ENCODE results near the gene ENTPD6.

ENTPD6 gene

DNA sequence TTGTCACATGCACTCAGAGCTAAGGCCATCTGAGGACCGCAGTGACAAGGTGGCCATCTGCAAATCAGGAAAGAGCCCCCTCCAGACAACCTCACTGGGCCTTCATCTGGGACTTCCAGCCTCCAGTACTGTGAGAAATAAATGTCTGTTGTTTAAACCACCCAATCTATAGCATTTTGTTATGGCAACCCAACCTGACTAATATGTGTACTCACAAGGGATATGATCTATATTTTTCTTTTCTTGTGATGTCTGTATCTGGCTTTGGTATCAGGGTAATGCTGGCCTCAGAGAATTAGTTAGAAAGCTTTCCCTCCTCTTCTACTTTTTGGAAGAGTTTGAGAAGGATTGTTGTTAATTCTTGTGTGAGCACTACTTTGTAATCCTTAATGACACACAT, 37.5 kb upstream of the ENTPD6 start:
- H3K79me2 ChIP-seq (ENCODE audit: control insufficient read depth, low read length) = no peaks in the 10 kb centered on the region
- H3K4me1 ChIP-seq (ENCODE audit: control insufficient read depth, low read length) = no peaks in the 10 kb centered on the region
- H4K20me1 ChIP-seq (ENCODE audit: control insufficient read depth, insufficient read depth, low read depth, low read length) = no peaks in the 10 kb centered on the region
- TF ChIP-seq, protein P1, sequence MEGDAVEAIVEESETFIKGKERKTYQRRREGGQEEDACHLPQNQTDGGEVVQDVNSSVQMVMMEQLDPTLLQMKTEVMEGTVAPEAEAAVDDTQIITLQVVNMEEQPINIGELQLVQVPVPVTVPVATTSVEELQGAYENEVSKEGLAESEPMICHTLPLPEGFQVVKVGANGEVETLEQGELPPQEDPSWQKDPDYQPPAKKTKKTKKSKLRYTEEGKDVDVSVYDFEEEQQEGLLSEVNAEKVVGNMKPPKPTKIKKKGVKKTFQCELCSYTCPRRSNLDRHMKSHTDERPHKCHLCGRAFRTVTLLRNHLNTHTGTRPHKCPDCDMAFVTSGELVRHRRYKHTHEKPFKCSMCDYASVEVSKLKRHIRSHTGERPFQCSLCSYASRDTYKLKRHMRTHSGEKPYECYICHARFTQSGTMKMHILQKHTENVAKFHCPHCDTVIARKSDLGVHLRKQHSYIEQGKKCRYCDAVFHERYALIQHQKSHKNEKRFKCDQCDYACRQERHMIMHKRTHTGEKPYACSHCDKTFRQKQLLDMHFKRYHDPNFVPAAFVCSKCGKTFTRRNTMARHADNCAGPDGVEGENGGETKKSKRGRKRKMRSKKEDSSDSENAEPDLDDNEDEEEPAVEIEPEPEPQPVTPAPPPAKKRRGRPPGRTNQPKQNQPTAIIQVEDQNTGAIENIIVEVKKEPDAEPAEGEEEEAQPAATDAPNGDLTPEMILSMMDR (IDR thresholded peaks at IDR 0.05; ENCODE audit: low read depth, low read length, poor library complexity, severe bottlenecking) = no peak
- no peak for TF ChIP-seq EZH2phosphoT487 (IDR thresholded peaks at IDR 0.05; ENCODE audit: borderline replicate concordance, low read length)
- no peaks in the 10 kb centered on the region for H3K9me2 ChIP-seq (replicated peaks; ENCODE audit: control insufficient read depth, low read length)
- H3K4me2 ChIP-seq (ENCODE audit: low read length) = no peak overlapping the region
- no peaks in the 10 kb centered on the region for H3K9me3 ChIP-seq (ENCODE audit: control insufficient read depth, insufficient read depth, low read length)
- no peak overlapping the region for H3K27ac ChIP-seq (ENCODE audit: low read depth, low read length)
- H3K4me3 ChIP-seq (ENCODE audit: low read length) = no peak overlapping the region
- no peaks in the 10 kb centered on the region for H3F3A ChIP-seq (ENCODE audit: control insufficient read depth, insufficient read depth)
- H3K27me3 ChIP-seq (ENCODE audit: control insufficient read depth, low read length) = 0 out of 2 replicates have a peak, but pooled peaks cover 2% of the 10 kb centered on the region
- no peaks in the 10 kb centered on the region for H3K36me3 ChIP-seq (ENCODE audit: control insufficient read depth, low read length)

DNA sequence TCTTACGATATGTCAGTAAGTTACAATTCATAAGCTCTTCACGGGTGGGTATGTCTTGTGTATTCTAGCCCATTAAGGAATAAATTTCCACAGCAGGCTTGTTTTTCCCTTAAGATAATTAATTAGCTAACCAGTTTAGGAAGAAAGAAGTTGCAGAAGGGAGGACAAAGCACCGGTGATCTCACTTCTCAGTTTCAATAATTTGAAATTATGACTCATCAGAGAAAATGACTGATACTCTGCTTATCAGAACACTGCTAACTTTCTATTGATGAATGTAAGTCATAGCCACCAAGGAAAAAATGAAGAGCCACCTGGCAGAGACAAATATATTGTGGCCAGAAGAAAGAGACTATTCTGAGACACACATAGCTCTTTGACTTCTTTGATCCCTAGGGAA, 35.0 kb upstream of the ENTPD6 start:
- H3K4me2 ChIP-seq (ENCODE audit: low read length) = no peak overlapping the region
- no peak overlapping the region for H3K4me3 ChIP-seq (ENCODE audit: low read length)
- H3F3A ChIP-seq (ENCODE audit: control insufficient read depth, insufficient read depth) = no peaks in the 10 kb centered on the region
- no peaks in the 10 kb centered on the region for H3K79me2 ChIP-seq (ENCODE audit: control insufficient read depth, low read length)
- TF ChIP-seq EZH2phosphoT487 (IDR thresholded peaks at IDR 0.05; ENCODE audit: borderline replicate concordance, low read length) = no peak
- TF ChIP-seq, protein P1 (IDR thresholded peaks at IDR 0.05; ENCODE audit: low read depth, low read length, poor library complexity, severe bottlenecking) = no peak
- H3K27me3 ChIP-seq (ENCODE audit: control insufficient read depth, low read length) = 0 out of 2 replicates have a peak, but pooled peaks cover 2% of the 10 kb centered on the region
- H3K36me3 ChIP-seq (ENCODE audit: control insufficient read depth, low read length) = no peaks in the 10 kb centered on the region
- no peaks in the 10 kb centered on the region for H4K20me1 ChIP-seq (ENCODE audit: control insufficient read depth, insufficient read depth, low read depth, low read length)
- no peaks in the 10 kb centered on the region for H3K9me2 ChIP-seq (replicated peaks; ENCODE audit: control insufficient read depth, low read length)
- no peak overlapping the region for H3K27ac ChIP-seq (ENCODE audit: low read depth, low read length)
- no peaks in the 10 kb centered on the region for H3K4me1 ChIP-seq (ENCODE audit: control insufficient read depth, low read length)
- peaks cover 5% of the 10 kb centered on the region; the same call in 1 of the 2 replicates for H3K9me3 ChIP-seq (ENCODE audit: control insufficient read depth, insufficient read depth, low read length)

DNA sequence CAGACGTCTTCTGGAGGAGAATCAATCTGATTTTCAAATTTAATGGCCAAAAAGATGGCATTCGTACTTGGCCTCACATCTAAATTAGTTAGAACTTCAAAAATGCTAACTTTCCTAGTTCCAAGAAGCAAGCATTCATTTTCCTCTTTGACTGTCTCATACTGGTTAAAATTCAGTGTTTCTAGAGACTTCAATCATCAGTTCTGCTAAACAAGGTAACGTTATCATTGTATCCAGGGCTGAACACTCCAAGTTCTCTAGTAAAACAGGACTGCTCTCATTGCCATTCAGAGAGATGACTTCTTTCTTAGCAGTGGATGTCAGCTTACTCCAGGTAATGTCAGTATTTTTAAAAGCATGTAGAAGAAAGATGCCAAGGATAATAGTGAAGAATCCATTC, 34.6 kb upstream of the ENTPD6 start:
- no peak for TF ChIP-seq EZH2phosphoT487 (IDR thresholded peaks at IDR 0.05; ENCODE audit: borderline replicate concordance, low read length)
- TF ChIP-seq, protein P1 (IDR thresholded peaks at IDR 0.05; ENCODE audit: low read depth, low read length, poor library complexity, severe bottlenecking) = no peak
- H3K79me2 ChIP-seq (ENCODE audit: control insufficient read depth, low read length) = no peaks in the 10 kb centered on the region

More for the DNA sequence above, 34.6 kb upstream of the ENTPD6 start:
- H3K4me1 ChIP-seq (ENCODE audit: control insufficient read depth, low read length) = no peaks in the 10 kb centered on the region
- H3K27ac ChIP-seq (ENCODE audit: low read depth, low read length) = no peak overlapping the region
- H3K9me3 ChIP-seq (ENCODE audit: control insufficient read depth, insufficient read depth, low read length) = peaks cover 5% of the 10 kb centered on the region; the same call in 1 of the 2 replicates
- H3K4me3 ChIP-seq (ENCODE audit: low read length) = no peak overlapping the region
- H3F3A ChIP-seq (ENCODE audit: control insufficient read depth, insufficient read depth) = no peaks in the 10 kb centered on the region
- 0 out of 2 replicates have a peak, but pooled peaks cover 2% of the 10 kb centered on the region for H3K27me3 ChIP-seq (ENCODE audit: control insufficient read depth, low read length)
- H4K20me1 ChIP-seq (ENCODE audit: control insufficient read depth, insufficient read depth, low read depth, low read length) = no peaks in the 10 kb centered on the region
- H3K36me3 ChIP-seq (ENCODE audit: control insufficient read depth, low read length) = no peaks in the 10 kb centered on the region
- no peaks in the 10 kb centered on the region for H3K9me2 ChIP-seq (replicated peaks; ENCODE audit: control insufficient read depth, low read length)
- H3K4me2 ChIP-seq (ENCODE audit: low read length) = no peak overlapping the region

Measured in DOHH2 (cell line).